ENCODE measurements around the gene ANP32E. TPM values are rescaled to one million over a fixed set of nuclear protein-coding genes. Genes with fewer than 3 reads are reported as not detected.

The ANP32E gene
- total and polyA plus RNA-seq, 2 of the 13 experiments (the other 11 are each of a cell fraction or from before 2014, with no cell fraction given) = 10.3 to 53.0 TPM

GRCh38 chr1:150196417-150196816 lies 39.5 kb downstream of the ANP32E start:
- POLR2A ChIA-PET = no interaction called here
- in situ Hi-C loops (cut with HindIII; ENCODE audit: extremely low pct_ligation_motif_present, low pct_unique_long_range_greater_than_20kb) = loop anchor here (10.0 kb wide), 1 partner anchor 232 kb away; no protein-coding TSS in a partner anchor

GRCh38 chr1:150194381-150195031 lies 41.4 kb downstream of the ANP32E start:
- intact Hi-C loops (cut with micrococcal nuclease; ENCODE audit: unreplicated experiment) = no loop called here
- CTCF ChIA-PET (ENCODE audit: low intra/inter-chr PET ratio, low total read pairs) = no interaction called here
- TF ChIP-seq RARG (CRISPR knock-in tag; IDR thresholded peaks at IDR 0.05; ENCODE audit: low read depth) (no peak), ZNF674 (CRISPR knock-in tag; IDR thresholded peaks at IDR 0.05; ENCODE audit: low read depth) (no peak), CEBPB (IDR thresholded peaks at IDR 0.05; ENCODE audit: borderline replicate concordance, low read depth, low read length) (no peak), ZNF510 (CRISPR knock-in tag; IDR thresholded peaks at IDR 0.05; ENCODE audit: low read depth) (no peak), ZNF143 (CRISPR knock-in tag; IDR thresholded peaks at IDR 0.05) (no peak), TOPORS (CRISPR knock-in tag; IDR thresholded peaks at IDR 0.05) (no peak), HNF4A (CRISPR knock-in tag; IDR thresholded peaks at IDR 0.05) (no peak), ZNF275 (CRISPR knock-in tag; IDR thresholded peaks at IDR 0.05; ENCODE audit: borderline replicate concordance) (no peak), ZNF432 (CRISPR knock-in tag; IDR thresholded peaks at IDR 0.05; ENCODE audit: borderline replicate concordance) (no peak), ZNF382 (CRISPR knock-in tag; IDR thresholded peaks at IDR 0.05; ENCODE audit: borderline replicate concordance) (no peak)
- TF ChIP-seq, protein P1, sequence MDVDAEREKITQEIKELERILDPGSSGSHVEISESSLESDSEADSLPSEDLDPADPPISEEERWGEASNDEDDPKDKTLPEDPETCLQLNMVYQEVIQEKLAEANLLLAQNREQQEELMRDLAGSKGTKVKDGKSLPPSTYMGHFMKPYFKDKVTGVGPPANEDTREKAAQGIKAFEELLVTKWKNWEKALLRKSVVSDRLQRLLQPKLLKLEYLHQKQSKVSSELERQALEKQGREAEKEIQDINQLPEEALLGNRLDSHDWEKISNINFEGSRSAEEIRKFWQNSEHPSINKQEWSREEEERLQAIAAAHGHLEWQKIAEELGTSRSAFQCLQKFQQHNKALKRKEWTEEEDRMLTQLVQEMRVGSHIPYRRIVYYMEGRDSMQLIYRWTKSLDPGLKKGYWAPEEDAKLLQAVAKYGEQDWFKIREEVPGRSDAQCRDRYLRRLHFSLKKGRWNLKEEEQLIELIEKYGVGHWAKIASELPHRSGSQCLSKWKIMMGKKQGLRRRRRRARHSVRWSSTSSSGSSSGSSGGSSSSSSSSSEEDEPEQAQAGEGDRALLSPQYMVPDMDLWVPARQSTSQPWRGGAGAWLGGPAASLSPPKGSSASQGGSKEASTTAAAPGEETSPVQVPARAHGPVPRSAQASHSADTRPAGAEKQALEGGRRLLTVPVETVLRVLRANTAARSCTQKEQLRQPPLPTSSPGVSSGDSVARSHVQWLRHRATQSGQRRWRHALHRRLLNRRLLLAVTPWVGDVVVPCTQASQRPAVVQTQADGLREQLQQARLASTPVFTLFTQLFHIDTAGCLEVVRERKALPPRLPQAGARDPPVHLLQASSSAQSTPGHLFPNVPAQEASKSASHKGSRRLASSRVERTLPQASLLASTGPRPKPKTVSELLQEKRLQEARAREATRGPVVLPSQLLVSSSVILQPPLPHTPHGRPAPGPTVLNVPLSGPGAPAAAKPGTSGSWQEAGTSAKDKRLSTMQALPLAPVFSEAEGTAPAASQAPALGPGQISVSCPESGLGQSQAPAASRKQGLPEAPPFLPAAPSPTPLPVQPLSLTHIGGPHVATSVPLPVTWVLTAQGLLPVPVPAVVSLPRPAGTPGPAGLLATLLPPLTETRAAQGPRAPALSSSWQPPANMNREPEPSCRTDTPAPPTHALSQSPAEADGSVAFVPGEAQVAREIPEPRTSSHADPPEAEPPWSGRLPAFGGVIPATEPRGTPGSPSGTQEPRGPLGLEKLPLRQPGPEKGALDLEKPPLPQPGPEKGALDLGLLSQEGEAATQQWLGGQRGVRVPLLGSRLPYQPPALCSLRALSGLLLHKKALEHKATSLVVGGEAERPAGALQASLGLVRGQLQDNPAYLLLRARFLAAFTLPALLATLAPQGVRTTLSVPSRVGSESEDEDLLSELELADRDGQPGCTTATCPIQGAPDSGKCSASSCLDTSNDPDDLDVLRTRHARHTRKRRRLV (CRISPR knock-in tag; IDR thresholded peaks at IDR 0.05) = no peak

More at GRCh38 chr1:150196417-150196816, 39.5 kb downstream of the ANP32E start:
- Histone ChIP-seq H3K36me3 (replicated peaks in 1 of 2; ENCODE audit: control insufficient read depth in 1 of 2, insufficient read depth in 2 of 2, low read length in 2 of 2) (no peaks in the 10 kb centered on the region), H4K20me1 (ENCODE audit: insufficient read depth, low read length) (no peaks in the 10 kb centered on the region), H3K27me3 (ENCODE audit: control insufficient read depth in 1 of 2, insufficient read depth in 2 of 2, low read length in 2 of 2) (no peaks in the 10 kb centered on the region), H2AFZ (ENCODE audit: low read length) (no peak overlapping the region), H3K27ac (ENCODE audit: extremely low read length, insufficient read depth, low read length) (no peak overlapping the region), H3K4me2 (ENCODE audit: low read depth, low read length) (no peak overlapping the region), H3K4me1 (ENCODE audit: insufficient read depth, low read length) (no peaks in the 10 kb centered on the region), H3K9me3 (ENCODE audit: low read length) (no peaks in the 10 kb centered on the region), H3K79me2 (ENCODE audit: insufficient read depth, low read length) (no peaks in the 10 kb centered on the region), H3K9ac (ENCODE audit: insufficient read depth, low read depth, low read length) (no peak overlapping the region), H3K4me3 (replicated peaks in 1 of 3; ENCODE audit: insufficient read depth in 1 of 3, low read depth in 2 of 3, low read length in 3 of 3) (no peak overlapping the region)
- intact Hi-C loops (cut with micrococcal nuclease; ENCODE audit: unreplicated experiment) = no loop called here
- no peak for FAIRE-seq
- CTCF ChIA-PET (ENCODE audit: low intra/inter-chr PET ratio, low total read pairs) = no interaction called here
- no TSS peak for BruUV-seq (replicated peaks)
- ATAC-seq = no peak
- DNase-seq (ENCODE audit: low spot score) = no peak
- TF ChIP-seq ZFAT (CRISPR knock-in tag; conservative IDR thresholded peaks at IDR 0.05) = no peak
- no peak for TF ChIP-seq CBX5 (CRISPR knock-in tag; IDR thresholded peaks at IDR 0.05; ENCODE audit: borderline replicate concordance)
- TF ChIP-seq GLI4 (CRISPR knock-in tag; IDR thresholded peaks at IDR 0.05; ENCODE audit: borderline replicate concordance) = no peak
- no peak for TF ChIP-seq NCOA1 (CRISPR knock-in tag; IDR thresholded peaks at IDR 0.05)
- 5% methylated on average over 1 of the region's 1 CpG for WGBS (ENCODE audit: low lambda C conversion rate)

More at GRCh38 chr1:150194381-150195031, 41.4 kb downstream of the ANP32E start:
- no peak overlapping the region for H2AFZ ChIP-seq (ENCODE audit: low read length)
- in situ Hi-C loops (cut with HindIII; ENCODE audit: extremely low pct_ligation_motif_present, low pct_unique_long_range_greater_than_20kb) = loop anchor here (10.0 kb wide), 1 partner anchor 230 kb away; no protein-coding TSS in a partner anchor
- BruUV-seq (replicated peaks) = no TSS peak
- ATAC-seq (no peak), DNase-seq (ENCODE audit: low spot score) (no peak), FAIRE-seq (no peak)
- H3K9me3 ChIP-seq (ENCODE audit: low read length) = no peaks in the 10 kb centered on the region
- H3K4me3 ChIP-seq (replicated peaks in 1 of 3; ENCODE audit: insufficient read depth in 1 of 3, low read depth in 2 of 3, low read length in 3 of 3) = no peak overlapping the region
- H3K4me1 ChIP-seq (ENCODE audit: insufficient read depth, low read length) = no peaks in the 10 kb centered on the region
- H3K27ac ChIP-seq (ENCODE audit: extremely low read length, insufficient read depth, low read length) = no peak overlapping the region
- H3K36me3 ChIP-seq (replicated peaks in 1 of 2; ENCODE audit: control insufficient read depth in 1 of 2, insufficient read depth in 2 of 2, low read length in 2 of 2) = no peaks in the 10 kb centered on the region
- H3K79me2 ChIP-seq (ENCODE audit: insufficient read depth, low read length) = no peaks in the 10 kb centered on the region
- POLR2A ChIA-PET = no interaction called here
- no peak overlapping the region for H3K9ac ChIP-seq (ENCODE audit: insufficient read depth, low read depth, low read length)
- H3K27me3 ChIP-seq (ENCODE audit: control insufficient read depth in 1 of 2, insufficient read depth in 2 of 2, low read length in 2 of 2) = no peaks in the 10 kb centered on the region; a peak in 1 of 5 replicates
- WGBS (ENCODE audit: low lambda C conversion rate) = 30% methylated on average over 4 of the region's 4 CpGs
- H3K4me2 ChIP-seq (ENCODE audit: low read depth, low read length) = no peak overlapping the region
- H4K20me1 ChIP-seq (ENCODE audit: insufficient read depth, low read length) = no peaks in the 10 kb centered on the region
